Parathyroid adenoma (tissue), 2 donors: ENCODE results near the gene PJVK.

Experiments used
- H2AFZ ChIP-seq: fragments of 300-600 bp; sonication (generic); one replicate; pipeline ENCODE4 v1.7.0; 2017; ENCODE audit warnings: antibody characterized with exemption, mild to moderate bottlenecking
- H3K27ac ChIP-seq: fragments of 300-600 bp; sonication (generic); one replicate; pipeline ENCODE4 v1.7.0; 2017
- H3K27me3 ChIP-seq: fragments of 300-600 bp; sonication (generic); one replicate; pipeline ENCODE4 v1.7.0; 2017; ENCODE audit warnings: low read length; ENCODE audit not compliant: control insufficient read depth, insufficient read depth
- H3K36me3 ChIP-seq: fragments of 300-600 bp; sonication (generic); one replicate; pipeline ENCODE4 v1.7.0; 2017; ENCODE audit warnings: low read length; ENCODE audit not compliant: control insufficient read depth, insufficient read depth
- H3K4me1 ChIP-seq: fragments of 300-600 bp; sonication (generic); one replicate; pipeline ENCODE4 v1.7.0; 2017; ENCODE audit warnings: control low read depth
- H3K4me2 ChIP-seq: fragments of 300-600 bp; sonication (generic); one replicate; pipeline ENCODE4 v1.7.0; 2017; ENCODE audit warnings: low read length
- H3K4me3 ChIP-seq: fragments of 300-600 bp; sonication (generic); one replicate; pipeline ENCODE4 v1.7.0; 2017; ENCODE audit warnings: low read depth, low read length
- H3K79me2 ChIP-seq: fragments of 300-600 bp; sonication (generic); one replicate; pipeline ENCODE4 v1.7.0; 2017; ENCODE audit warnings: control low read depth
- H3K9ac ChIP-seq: fragments of 300-600 bp; sonication (generic); one replicate; pipeline ENCODE4 v1.7.0; 2017; ENCODE audit warnings: mild to moderate bottlenecking
- H3K9me3 ChIP-seq: fragments of 300-600 bp; sonication (generic); one replicate; pipeline ENCODE4 v1.7.0; 2017; ENCODE audit warnings: low read length; ENCODE audit not compliant: control insufficient read depth
- CTCF ChIP-seq: fragments of 300-600 bp; sonication (generic); IDR thresholded peaks from one replicate; pipeline ENCODE4 v1.7.0; 2017; ENCODE audit warnings: antibody characterized with exemption, mild to moderate bottlenecking
- donor health status: primary hyperparathyroidism.

Gene PJVK

GRCh38 chr2:178474560-178474959 lies 23.4 kb downstream of the PJVK start:
- Histone ChIP-seq H3K27me3 (no peaks in the 10 kb centered on the region), H3K4me1 (peaks cover under 1% of the 10 kb centered on the region), H3K4me2 (no peak overlapping the region), H3K79me2 (no peaks in the 10 kb centered on the region), H3K36me3 (no peaks in the 10 kb centered on the region), H2AFZ (no peak overlapping the region), H3K27ac (no peak overlapping the region), H3K9ac (no peak overlapping the region), H3K4me3 (no peak overlapping the region), H3K9me3 (no peaks in the 10 kb centered on the region)
- no peak for TF ChIP-seq CTCF

- no peak overlapping the region for H2AFZ ChIP-seq
- no peak overlapping the region for H3K4me3 ChIP-seq
- H3K79me2 ChIP-seq = peaks cover 3% of the 10 kb centered on the region
- no peak overlapping the region for H3K9ac ChIP-seq
- H3K27ac ChIP-seq = no peak overlapping the region
- no peaks in the 10 kb centered on the region for H3K36me3 ChIP-seq
- H3K9me3 ChIP-seq = no peaks in the 10 kb centered on the region
- no peak for TF ChIP-seq CTCF
- peaks cover 3% of the 10 kb centered on the region for H3K4me1 ChIP-seq
- no peak overlapping the region for H3K4me2 ChIP-seq
- no peaks in the 10 kb centered on the region for H3K27me3 ChIP-seq
These were observed 25.3 kb downstream of the PJVK start for GRCh38 chr2:178476477-178476876.

GRCh38 chr2:178477443-178478129 lies 26.4 kb downstream of the PJVK start:
- peak overlapping the region; percentile 94 for H3K27ac ChIP-seq
- no peak overlapping the region for H3K9ac ChIP-seq
- peak overlapping the region; percentile 67 for H3K4me3 ChIP-seq
- peaks cover 3% of the 10 kb centered on the region for H3K4me1 ChIP-seq
- H3K4me2 ChIP-seq = peak overlapping the region; percentile 99
- H3K27me3 ChIP-seq = no peaks in the 10 kb centered on the region
- TF ChIP-seq CTCF = no peak
- H2AFZ ChIP-seq = peak overlapping the region; percentile 78
- H3K36me3 ChIP-seq = no peaks in the 10 kb centered on the region
- H3K79me2 ChIP-seq = peaks cover 5% of the 10 kb centered on the region
- no peaks in the 10 kb centered on the region for H3K9me3 ChIP-seq

GRCh38 chr2:178478130-178478438 lies 26.9 kb downstream of the PJVK start:
- Histone ChIP-seq H3K4me3 (peak overlapping the region; percentile 67), H3K27me3 (no peaks in the 10 kb centered on the region), H3K79me2 (peaks cover 9% of the 10 kb centered on the region), H3K36me3 (no peaks in the 10 kb centered on the region), H2AFZ (peak overlapping the region; percentile 78), H3K9ac (no peak overlapping the region), H3K9me3 (no peaks in the 10 kb centered on the region), H3K27ac (peak overlapping the region; percentile 94), H3K4me1 (peaks cover 3% of the 10 kb centered on the region), H3K4me2 (peak overlapping the region; percentile 99)
- TF ChIP-seq CTCF = no peak
